H1 (cell line): ENCODE data around the gene SND1.

Experiments used
- ATF2 ChIP-seq: IDR thresholded peaks from 2 replicates; pipeline ENCODE4 v1.6.1; 2012; ENCODE audit warnings: low read length, inconsistent platforms
- BRCA1 ChIP-seq: IDR thresholded peaks from 2 replicates; pipeline ENCODE4 v1.6.1; 2012; ENCODE audit warnings: low read depth, low read length, improper control_type of control experiment
- CREB1 ChIP-seq: IDR thresholded peaks from 2 replicates; pipeline ENCODE4 v1.6.1; 2012; ENCODE audit warnings: inconsistent platforms
- EZH2 ChIP-seq: fragments of 200-600 bp; sonication (generic); IDR thresholded peaks from 2 replicates; pipeline ENCODE4 v1.7.1; 2012; ENCODE audit warnings: low read depth, mild to moderate bottlenecking, moderate library complexity, low read length, inconsistent platforms; ENCODE audit not compliant: severe bottlenecking
- JUND ChIP-seq: IDR thresholded peaks from 2 replicates; pipeline ENCODE4 v1.6.1; 2011; ENCODE audit warnings: mild to moderate bottlenecking, improper control_type of control experiment, low read length
- TF ChIP-seq, protein P1 (sequence below), 3 experiments: IDR thresholded peaks; 1 replicate in 2 of 3; 2 replicates in 1 of 3; pipeline versions ENCODE4 v1.5.1 to v1.6.1; 2011; ENCODE audit warnings: low read length in 3 of 3, mild to moderate bottlenecking in 3 of 3, inconsistent platforms in 2 of 3, low read depth in 1 of 3, moderate library complexity in 1 of 3; ENCODE audit not compliant: insufficient read depth in 1 of 3; ENCODE audit errors: control extremely low read depth in 1 of 3
- TF ChIP-seq, protein P2 (sequence below): fragments of 300-600 bp; sonication (generic); IDR thresholded peaks from 2 replicates; pipeline ENCODE4 v1.7.1; 2012; ENCODE audit warnings: low read length, moderate library complexity, mild to moderate bottlenecking, inconsistent platforms; ENCODE audit not compliant: insufficient replicate concordance

DNA sequence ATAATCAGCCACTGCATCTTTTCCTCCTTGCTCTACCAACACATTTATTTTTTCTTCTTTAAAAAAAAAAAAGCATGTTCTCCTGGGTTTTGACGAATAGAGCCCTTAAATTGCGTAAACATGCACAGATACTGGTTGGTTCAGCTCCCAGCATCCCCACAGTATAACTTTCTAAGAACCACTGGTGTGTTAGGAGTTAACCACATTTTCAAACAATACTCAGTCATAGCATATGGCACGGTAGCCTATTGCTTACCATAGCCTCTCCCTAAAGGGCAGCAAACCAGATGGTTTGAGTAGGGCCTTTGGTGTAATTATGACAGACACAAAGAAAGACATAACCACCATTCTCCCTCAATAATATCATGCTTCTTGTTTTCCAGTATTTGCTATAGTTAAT, 234.3 kb downstream of the SND1 start:
- TF ChIP-seq JUND (no peak), EZH2 (no peak), CREB1 (no peak), ATF2 (no peak), BRCA1 (no peak)
- TF ChIP-seq, protein P1, sequence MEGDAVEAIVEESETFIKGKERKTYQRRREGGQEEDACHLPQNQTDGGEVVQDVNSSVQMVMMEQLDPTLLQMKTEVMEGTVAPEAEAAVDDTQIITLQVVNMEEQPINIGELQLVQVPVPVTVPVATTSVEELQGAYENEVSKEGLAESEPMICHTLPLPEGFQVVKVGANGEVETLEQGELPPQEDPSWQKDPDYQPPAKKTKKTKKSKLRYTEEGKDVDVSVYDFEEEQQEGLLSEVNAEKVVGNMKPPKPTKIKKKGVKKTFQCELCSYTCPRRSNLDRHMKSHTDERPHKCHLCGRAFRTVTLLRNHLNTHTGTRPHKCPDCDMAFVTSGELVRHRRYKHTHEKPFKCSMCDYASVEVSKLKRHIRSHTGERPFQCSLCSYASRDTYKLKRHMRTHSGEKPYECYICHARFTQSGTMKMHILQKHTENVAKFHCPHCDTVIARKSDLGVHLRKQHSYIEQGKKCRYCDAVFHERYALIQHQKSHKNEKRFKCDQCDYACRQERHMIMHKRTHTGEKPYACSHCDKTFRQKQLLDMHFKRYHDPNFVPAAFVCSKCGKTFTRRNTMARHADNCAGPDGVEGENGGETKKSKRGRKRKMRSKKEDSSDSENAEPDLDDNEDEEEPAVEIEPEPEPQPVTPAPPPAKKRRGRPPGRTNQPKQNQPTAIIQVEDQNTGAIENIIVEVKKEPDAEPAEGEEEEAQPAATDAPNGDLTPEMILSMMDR (IDR thresholded peaks at IDR 0.05; ENCODE audit: control extremely low read depth in 1 of 3, insufficient read depth in 1 of 3, low read depth in 1 of 3, low read length in 3 of 3) = no peak
- TF ChIP-seq, protein P2, sequence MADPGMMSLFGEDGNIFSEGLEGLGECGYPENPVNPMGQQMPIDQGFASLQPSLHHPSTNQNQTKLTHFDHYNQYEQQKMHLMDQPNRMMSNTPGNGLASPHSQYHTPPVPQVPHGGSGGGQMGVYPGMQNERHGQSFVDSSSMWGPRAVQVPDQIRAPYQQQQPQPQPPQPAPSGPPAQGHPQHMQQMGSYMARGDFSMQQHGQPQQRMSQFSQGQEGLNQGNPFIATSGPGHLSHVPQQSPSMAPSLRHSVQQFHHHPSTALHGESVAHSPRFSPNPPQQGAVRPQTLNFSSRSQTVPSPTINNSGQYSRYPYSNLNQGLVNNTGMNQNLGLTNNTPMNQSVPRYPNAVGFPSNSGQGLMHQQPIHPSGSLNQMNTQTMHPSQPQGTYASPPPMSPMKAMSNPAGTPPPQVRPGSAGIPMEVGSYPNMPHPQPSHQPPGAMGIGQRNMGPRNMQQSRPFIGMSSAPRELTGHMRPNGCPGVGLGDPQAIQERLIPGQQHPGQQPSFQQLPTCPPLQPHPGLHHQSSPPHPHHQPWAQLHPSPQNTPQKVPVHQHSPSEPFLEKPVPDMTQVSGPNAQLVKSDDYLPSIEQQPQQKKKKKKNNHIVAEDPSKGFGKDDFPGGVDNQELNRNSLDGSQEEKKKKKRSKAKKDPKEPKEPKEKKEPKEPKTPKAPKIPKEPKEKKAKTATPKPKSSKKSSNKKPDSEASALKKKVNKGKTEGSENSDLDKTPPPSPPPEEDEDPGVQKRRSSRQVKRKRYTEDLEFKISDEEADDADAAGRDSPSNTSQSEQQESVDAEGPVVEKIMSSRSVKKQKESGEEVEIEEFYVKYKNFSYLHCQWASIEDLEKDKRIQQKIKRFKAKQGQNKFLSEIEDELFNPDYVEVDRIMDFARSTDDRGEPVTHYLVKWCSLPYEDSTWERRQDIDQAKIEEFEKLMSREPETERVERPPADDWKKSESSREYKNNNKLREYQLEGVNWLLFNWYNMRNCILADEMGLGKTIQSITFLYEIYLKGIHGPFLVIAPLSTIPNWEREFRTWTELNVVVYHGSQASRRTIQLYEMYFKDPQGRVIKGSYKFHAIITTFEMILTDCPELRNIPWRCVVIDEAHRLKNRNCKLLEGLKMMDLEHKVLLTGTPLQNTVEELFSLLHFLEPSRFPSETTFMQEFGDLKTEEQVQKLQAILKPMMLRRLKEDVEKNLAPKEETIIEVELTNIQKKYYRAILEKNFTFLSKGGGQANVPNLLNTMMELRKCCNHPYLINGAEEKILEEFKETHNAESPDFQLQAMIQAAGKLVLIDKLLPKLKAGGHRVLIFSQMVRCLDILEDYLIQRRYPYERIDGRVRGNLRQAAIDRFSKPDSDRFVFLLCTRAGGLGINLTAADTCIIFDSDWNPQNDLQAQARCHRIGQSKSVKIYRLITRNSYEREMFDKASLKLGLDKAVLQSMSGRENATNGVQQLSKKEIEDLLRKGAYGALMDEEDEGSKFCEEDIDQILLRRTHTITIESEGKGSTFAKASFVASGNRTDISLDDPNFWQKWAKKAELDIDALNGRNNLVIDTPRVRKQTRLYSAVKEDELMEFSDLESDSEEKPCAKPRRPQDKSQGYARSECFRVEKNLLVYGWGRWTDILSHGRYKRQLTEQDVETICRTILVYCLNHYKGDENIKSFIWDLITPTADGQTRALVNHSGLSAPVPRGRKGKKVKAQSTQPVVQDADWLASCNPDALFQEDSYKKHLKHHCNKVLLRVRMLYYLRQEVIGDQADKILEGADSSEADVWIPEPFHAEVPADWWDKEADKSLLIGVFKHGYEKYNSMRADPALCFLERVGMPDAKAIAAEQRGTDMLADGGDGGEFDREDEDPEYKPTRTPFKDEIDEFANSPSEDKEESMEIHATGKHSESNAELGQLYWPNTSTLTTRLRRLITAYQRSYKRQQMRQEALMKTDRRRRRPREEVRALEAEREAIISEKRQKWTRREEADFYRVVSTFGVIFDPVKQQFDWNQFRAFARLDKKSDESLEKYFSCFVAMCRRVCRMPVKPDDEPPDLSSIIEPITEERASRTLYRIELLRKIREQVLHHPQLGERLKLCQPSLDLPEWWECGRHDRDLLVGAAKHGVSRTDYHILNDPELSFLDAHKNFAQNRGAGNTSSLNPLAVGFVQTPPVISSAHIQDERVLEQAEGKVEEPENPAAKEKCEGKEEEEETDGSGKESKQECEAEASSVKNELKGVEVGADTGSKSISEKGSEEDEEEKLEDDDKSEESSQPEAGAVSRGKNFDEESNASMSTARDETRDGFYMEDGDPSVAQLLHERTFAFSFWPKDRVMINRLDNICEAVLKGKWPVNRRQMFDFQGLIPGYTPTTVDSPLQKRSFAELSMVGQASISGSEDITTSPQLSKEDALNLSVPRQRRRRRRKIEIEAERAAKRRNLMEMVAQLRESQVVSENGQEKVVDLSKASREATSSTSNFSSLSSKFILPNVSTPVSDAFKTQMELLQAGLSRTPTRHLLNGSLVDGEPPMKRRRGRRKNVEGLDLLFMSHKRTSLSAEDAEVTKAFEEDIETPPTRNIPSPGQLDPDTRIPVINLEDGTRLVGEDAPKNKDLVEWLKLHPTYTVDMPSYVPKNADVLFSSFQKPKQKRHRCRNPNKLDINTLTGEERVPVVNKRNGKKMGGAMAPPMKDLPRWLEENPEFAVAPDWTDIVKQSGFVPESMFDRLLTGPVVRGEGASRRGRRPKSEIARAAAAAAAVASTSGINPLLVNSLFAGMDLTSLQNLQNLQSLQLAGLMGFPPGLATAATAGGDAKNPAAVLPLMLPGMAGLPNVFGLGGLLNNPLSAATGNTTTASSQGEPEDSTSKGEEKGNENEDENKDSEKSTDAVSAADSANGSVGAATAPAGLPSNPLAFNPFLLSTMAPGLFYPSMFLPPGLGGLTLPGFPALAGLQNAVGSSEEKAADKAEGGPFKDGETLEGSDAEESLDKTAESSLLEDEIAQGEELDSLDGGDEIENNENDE = no peak
